ENCODE results near the gene ZNF845. TPM values are rescaled to one million over a fixed set of nuclear protein-coding genes. Genes with fewer than 3 reads are reported as not detected.

Gene ZNF845
- total RNA-seq, 1 donor = 8.7 TPM

GRCh38 chr19:53381376-53381775 lies 47.8 kb downstream of the ZNF845 start:
- DNase-seq (ENCODE audit: insufficient read length, low spot score, missing footprints) = no peak
- no peaks in the 10 kb centered on the region for H3K79me2 ChIP-seq (ENCODE audit: insufficient read depth, low read length)
- H3K4me1 ChIP-seq (ENCODE audit: insufficient read depth, low read length) = no peaks in the 10 kb centered on the region
- no peaks in the 10 kb centered on the region for H4K20me1 ChIP-seq (ENCODE audit: insufficient read depth, low read length)
- H3K27ac ChIP-seq (ENCODE audit: low read depth, low read length) = no peak overlapping the region
- TF ChIP-seq CTCF (IDR thresholded peaks at IDR 0.05; ENCODE audit: extremely low read depth, low read depth, low read length) = no peak
- H3K27me3 ChIP-seq (ENCODE audit: insufficient read depth, low read length) = no peaks in the 10 kb centered on the region
- no peak overlapping the region for H3K4me3 ChIP-seq (ENCODE audit: insufficient read depth, low read length)
- no peak overlapping the region for H2AFZ ChIP-seq (ENCODE audit: low read length)
- peaks cover 15% of the 10 kb centered on the region for H3K9me3 ChIP-seq (ENCODE audit: low read depth, low read length)
- H3K36me3 ChIP-seq (ENCODE audit: insufficient read depth, low read length) = peaks cover 6% of the 10 kb centered on the region
- H3K4me2 ChIP-seq (ENCODE audit: insufficient read depth, low read length) = no peak overlapping the region

- no peak overlapping the region for H3K4me2 ChIP-seq (ENCODE audit: insufficient read depth, low read length)
- DNase-seq (ENCODE audit: insufficient read length, low spot score, missing footprints) = peak; percentile 35
- H3K27me3 ChIP-seq (ENCODE audit: insufficient read depth, low read length) = no peaks in the 10 kb centered on the region
These were observed 54.6 kb downstream of the ZNF845 start for GRCh38 chr19:53388168-53388567.

GRCh38 chr19:53388904-53389303 lies 55.4 kb downstream of the ZNF845 start:
- TF ChIP-seq CTCF (IDR thresholded peaks at IDR 0.05; ENCODE audit: extremely low read depth, low read depth, low read length) = no peak
- Histone ChIP-seq H2AFZ (ENCODE audit: low read length) (no peak overlapping the region), H4K20me1 (ENCODE audit: insufficient read depth, low read length) (no peaks in the 10 kb centered on the region), H3K79me2 (ENCODE audit: insufficient read depth, low read length) (no peaks in the 10 kb centered on the region), H3K27ac (ENCODE audit: low read depth, low read length) (no peak overlapping the region), H3K4me2 (ENCODE audit: insufficient read depth, low read length) (no peak overlapping the region), H3K27me3 (ENCODE audit: insufficient read depth, low read length) (no peaks in the 10 kb centered on the region), H3K4me1 (ENCODE audit: insufficient read depth, low read length) (peaks cover under 1% of the 10 kb centered on the region), H3K4me3 (ENCODE audit: insufficient read depth, low read length) (no peak overlapping the region), H3K9me3 (ENCODE audit: low read depth, low read length) (peaks cover 2% of the 10 kb centered on the region), H3K36me3 (ENCODE audit: insufficient read depth, low read length) (no peaks in the 10 kb centered on the region)
- no peak for DNase-seq (ENCODE audit: insufficient read length, low spot score, missing footprints)

More at GRCh38 chr19:53388168-53388567, 54.6 kb downstream of the ZNF845 start:
- Histone ChIP-seq H2AFZ (ENCODE audit: low read length) (no peak overlapping the region), H3K27ac (ENCODE audit: low read depth, low read length) (no peak overlapping the region), H3K36me3 (ENCODE audit: insufficient read depth, low read length) (no peaks in the 10 kb centered on the region), H3K9me3 (ENCODE audit: low read depth, low read length) (peaks cover 4% of the 10 kb centered on the region), H4K20me1 (ENCODE audit: insufficient read depth, low read length) (no peaks in the 10 kb centered on the region), H3K79me2 (ENCODE audit: insufficient read depth, low read length) (no peaks in the 10 kb centered on the region), H3K4me1 (ENCODE audit: insufficient read depth, low read length) (no peaks in the 10 kb centered on the region), H3K4me3 (ENCODE audit: insufficient read depth, low read length) (no peak overlapping the region)
- no peak for TF ChIP-seq CTCF (IDR thresholded peaks at IDR 0.05; ENCODE audit: extremely low read depth, low read depth, low read length)

GRCh38 chr19:53389571-53389970 lies 56.0 kb downstream of the ZNF845 start:
- no peak overlapping the region for H2AFZ ChIP-seq (ENCODE audit: low read length)
- no peak overlapping the region for H3K4me2 ChIP-seq (ENCODE audit: insufficient read depth, low read length)
- TF ChIP-seq CTCF (IDR thresholded peaks at IDR 0.05; ENCODE audit: extremely low read depth, low read depth, low read length) = no peak
- peaks cover 7% of the 10 kb centered on the region for H3K4me1 ChIP-seq (ENCODE audit: insufficient read depth, low read length)
- peaks cover 1% of the 10 kb centered on the region for H3K9me3 ChIP-seq (ENCODE audit: low read depth, low read length)
- no peaks in the 10 kb centered on the region for H4K20me1 ChIP-seq (ENCODE audit: insufficient read depth, low read length)
- H3K4me3 ChIP-seq (ENCODE audit: insufficient read depth, low read length) = no peak overlapping the region
- DNase-seq (ENCODE audit: insufficient read length, low spot score, missing footprints) = no peak
- no peaks in the 10 kb centered on the region for H3K79me2 ChIP-seq (ENCODE audit: insufficient read depth, low read length)
- H3K27me3 ChIP-seq (ENCODE audit: insufficient read depth, low read length) = no peaks in the 10 kb centered on the region
- no peaks in the 10 kb centered on the region for H3K36me3 ChIP-seq (ENCODE audit: insufficient read depth, low read length)
- no peak overlapping the region for H3K27ac ChIP-seq (ENCODE audit: low read depth, low read length)

All from osteoblast (primary cell).